Cardiac muscle cell (in vitro differentiated cells and primary cell): Measurements from ENCODE around the gene CARMIL1. TPM values are rescaled to one million over a fixed set of nuclear protein-coding genes. Genes with fewer than 3 reads are reported as not detected.
"Not testable (repeated sequence)": the region's sequence is repeated elsewhere in the genome, so short reads cannot be mapped to it uniquely, and the experiment has no call there.

ENCODE experiments used
- DNase-seq, 2 donors: peaks; one replicate each; pipeline versions ENCODE4 v3.0.0 to v3.0.0-alpha.2; 2010 to 2017; ENCODE audit warnings: low read depth in 1 of 2, low spot score in 1 of 2
- H3K27ac ChIP-seq: fragments of 200-600 bp; sonication (generic); 2 replicates; pipeline ENCODE4 v1.5.1; 2016
- H3K27me3 ChIP-seq: fragments of 200-600 bp; sonication (generic); 2 replicates; pipeline ENCODE4 v1.6.0; 2016; ENCODE audit warnings: control low read depth
- H3K36me3 ChIP-seq: fragments of 200-600 bp; sonication (generic); 2 replicates; pipeline ENCODE4 v1.5.1; 2016; ENCODE audit warnings: control low read depth
- H3K4me1 ChIP-seq: fragments of 200-600 bp; sonication (generic); 2 replicates; pipeline ENCODE4 v1.8.1; 2017; ENCODE audit warnings: low read depth, mild to moderate bottlenecking, mixed run types
- H3K4me3 ChIP-seq: fragments of 200-600 bp; sonication (generic); 2 replicates; pipeline ENCODE4 v1.5.1; 2016; ENCODE audit warnings: mild to moderate bottlenecking
- H3K9me3 ChIP-seq: fragments of 200-600 bp; sonication (generic); 2 replicates; pipeline ENCODE4 v1.5.1; 2017; ENCODE audit warnings: low read depth, mild to moderate bottlenecking, control low read depth
- polyA plus RNA-seq: library from polyadenylated mRNA; unstranded; fragments of >200 nt; fragmentation: Nextera tagmentation; extraction: Ambion mirVana; gene quantifications from 2 replicates; pipeline ENCODE4 v1.2.1, GENCODE V29; 2016
- total RNA-seq: library from RNA; depleted of rRNA; stranded (reverse); fragments of >200 nt; gene quantifications from 2 replicates; pipeline ENCODE4 v1.2.3, GENCODE V29; 2016
- TF ChIP-seq, protein P1 (sequence below): IDR thresholded peaks from 2 replicates; pipeline ENCODE4 v1.5.1; 2012; ENCODE audit warnings: low read depth, mild to moderate bottlenecking, low read length

CARMIL1 gene
- total and polyA plus RNA-seq, 2 experiments from 2014 or later, result 15.7 to 63.6 TPM

- no peaks in the 10 kb centered on the region for H3K36me3 ChIP-seq
- H3K4me3 ChIP-seq, result no peak overlapping the region
- DNase-seq, result no peak
- TF ChIP-seq, protein P1, sequence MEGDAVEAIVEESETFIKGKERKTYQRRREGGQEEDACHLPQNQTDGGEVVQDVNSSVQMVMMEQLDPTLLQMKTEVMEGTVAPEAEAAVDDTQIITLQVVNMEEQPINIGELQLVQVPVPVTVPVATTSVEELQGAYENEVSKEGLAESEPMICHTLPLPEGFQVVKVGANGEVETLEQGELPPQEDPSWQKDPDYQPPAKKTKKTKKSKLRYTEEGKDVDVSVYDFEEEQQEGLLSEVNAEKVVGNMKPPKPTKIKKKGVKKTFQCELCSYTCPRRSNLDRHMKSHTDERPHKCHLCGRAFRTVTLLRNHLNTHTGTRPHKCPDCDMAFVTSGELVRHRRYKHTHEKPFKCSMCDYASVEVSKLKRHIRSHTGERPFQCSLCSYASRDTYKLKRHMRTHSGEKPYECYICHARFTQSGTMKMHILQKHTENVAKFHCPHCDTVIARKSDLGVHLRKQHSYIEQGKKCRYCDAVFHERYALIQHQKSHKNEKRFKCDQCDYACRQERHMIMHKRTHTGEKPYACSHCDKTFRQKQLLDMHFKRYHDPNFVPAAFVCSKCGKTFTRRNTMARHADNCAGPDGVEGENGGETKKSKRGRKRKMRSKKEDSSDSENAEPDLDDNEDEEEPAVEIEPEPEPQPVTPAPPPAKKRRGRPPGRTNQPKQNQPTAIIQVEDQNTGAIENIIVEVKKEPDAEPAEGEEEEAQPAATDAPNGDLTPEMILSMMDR, result no peak
- no peaks in the 10 kb centered on the region for H3K27me3 ChIP-seq
- H3K27ac ChIP-seq, result peak overlapping the region; percentile 81
- H3K4me1 ChIP-seq, result peaks cover 40% of the 10 kb centered on the region
- H3K9me3 ChIP-seq, result no peaks in the 10 kb centered on the region
Observed at GRCh38 chr6:25295651-25296050, 16.5 kb downstream of the CARMIL1 start.

DNA sequence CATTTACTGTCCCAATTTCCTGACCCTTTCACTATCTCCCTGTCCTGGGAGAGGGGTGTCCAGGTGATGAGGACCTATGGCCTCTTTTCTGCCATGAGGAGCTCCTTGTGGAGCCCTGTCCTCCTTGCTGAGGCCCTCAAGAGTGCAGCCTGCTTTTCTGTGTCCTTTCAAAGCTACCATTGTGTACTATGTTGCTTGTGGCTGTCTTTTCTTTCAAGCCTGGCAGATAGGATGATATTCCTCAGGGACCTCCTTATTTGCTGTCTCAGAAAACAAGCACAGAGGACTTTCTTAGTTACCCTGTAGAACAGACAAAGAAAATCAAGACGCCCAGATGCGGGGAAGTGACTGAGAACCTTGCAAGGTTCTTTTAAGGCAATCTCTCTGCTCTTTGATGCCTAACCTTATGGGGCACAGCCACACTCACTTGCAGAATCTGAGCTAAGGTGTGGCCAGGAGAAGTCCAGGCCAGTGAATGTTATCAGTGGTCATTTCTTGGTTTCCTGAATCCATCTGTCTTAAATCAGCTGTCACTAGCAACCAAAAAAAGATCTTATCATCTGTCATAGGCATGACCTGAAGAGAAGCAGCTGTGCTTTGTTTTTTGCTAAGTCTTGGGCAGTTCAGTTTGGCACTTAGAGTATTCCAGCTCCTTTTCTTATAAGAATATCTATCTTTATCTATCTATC, 17.2 kb downstream of the CARMIL1 start:
- peak; percentile 37 to 40 for DNase-seq
- H3K27ac ChIP-seq, result peak overlapping the region; percentile 81
- H3K4me3 ChIP-seq, result no peak overlapping the region
- no peaks in the 10 kb centered on the region for H3K36me3 ChIP-seq
- no peaks in the 10 kb centered on the region for H3K27me3 ChIP-seq
- TF ChIP-seq, protein P1, result no peak
- no peaks in the 10 kb centered on the region for H3K9me3 ChIP-seq
- H3K4me1 ChIP-seq, result peaks cover 43% of the 10 kb centered on the region

DNA sequence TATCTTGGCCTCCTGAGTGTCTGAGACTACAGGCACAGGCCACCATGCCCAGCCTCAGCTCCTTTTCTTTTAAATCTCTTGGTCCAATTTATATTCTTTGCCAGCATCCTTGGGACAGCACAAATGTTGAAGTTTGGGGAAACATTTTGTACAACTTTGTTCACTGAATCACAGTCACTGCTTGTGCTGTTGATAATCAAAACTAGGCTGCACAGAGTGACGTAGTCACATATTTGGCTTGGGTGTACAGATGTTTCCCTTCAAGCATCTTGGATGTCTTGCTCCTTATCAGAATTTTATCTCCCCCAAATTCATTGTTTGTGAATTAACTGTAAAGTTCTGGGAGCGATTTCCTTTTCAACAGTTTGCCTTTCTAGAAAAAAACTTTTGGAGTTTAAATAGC, 17.9 kb downstream of the CARMIL1 start:
- Histone ChIP-seq H3K36me3 (no peaks in the 10 kb centered on the region), H3K27me3 (no peaks in the 10 kb centered on the region), H3K27ac (peak overlapping the region; percentile 81), H3K4me1 (peaks cover 46% of the 10 kb centered on the region), H3K4me3 (no peak overlapping the region), H3K9me3 (no peaks in the 10 kb centered on the region)
- DNase-seq, result peak in 1 of 2 donors; percentile 88
- TF ChIP-seq, protein P1, result no peak

- Histone ChIP-seq H3K4me1 (peaks cover 55% of the 10 kb centered on the region), H3K4me3 (no peak overlapping the region)
- TF ChIP-seq, protein P1, result no peak
Observed at GRCh38 chr6:25297823-25298522, 18.8 kb downstream of the CARMIL1 start.

GRCh38 chr6:25298523-25298865, 19.3 kb downstream of the CARMIL1 start:
- not testable (repeated sequence) for H3K4me3 ChIP-seq

More at GRCh38 chr6:25297823-25298522, 18.8 kb downstream of the CARMIL1 start:
- no peaks in the 10 kb centered on the region for H3K9me3 ChIP-seq
- H3K27ac ChIP-seq, result no peak overlapping the region
- no peaks in the 10 kb centered on the region for H3K27me3 ChIP-seq
- no peak for DNase-seq
- H3K36me3 ChIP-seq, result no peaks in the 10 kb centered on the region

GRCh38 chr6:25301362-25301761, 22.2 kb downstream of the CARMIL1 start:
- H3K27me3 ChIP-seq, result no peaks in the 10 kb centered on the region
- no peaks in the 10 kb centered on the region for H3K36me3 ChIP-seq
- no peak overlapping the region for H3K27ac ChIP-seq
- H3K4me1 ChIP-seq, result peaks cover 67% of the 10 kb centered on the region
- H3K9me3 ChIP-seq, result no peaks in the 10 kb centered on the region
- no peak for DNase-seq
- TF ChIP-seq, protein P1, result no peak
- H3K4me3 ChIP-seq, result no peak overlapping the region

More at GRCh38 chr6:25298523-25298865, 19.3 kb downstream of the CARMIL1 start:
- H3K27me3 ChIP-seq, DNase-seq, H3K36me3 ChIP-seq, H3K9me3 ChIP-seq, H3K27ac ChIP-seq: not testable (repeated sequence)
- peaks cover 60% of the 10 kb centered on the region for H3K4me1 ChIP-seq
